GM18870 (cell line): ENCODE results near the gene C10orf71.

ENCODE experiments used
- ATAC-seq: cut with Tn5 transposase; IDR thresholded peaks from one replicate; pipeline ENCODE4 v1.9.1; 2021; ENCODE audit warnings: moderate library complexity; ENCODE audit not compliant: unreplicated experiment

The C10orf71 gene

GRCh38 chr10:49311555-49312236 lies 12.7 kb downstream of the C10orf71 start:
- ATAC-seq, result no peak

- ATAC-seq, result no peak
Observed at GRCh38 chr10:49312246-49312869, 13.4 kb downstream of the C10orf71 start.

- no peak for ATAC-seq
Observed at GRCh38 chr10:49313501-49314070, 14.6 kb downstream of the C10orf71 start.

GRCh38 chr10:49314806-49315205 lies 15.8 kb downstream of the C10orf71 start:
- ATAC-seq, result no peak

- ATAC-seq, result no peak
Observed at GRCh38 chr10:49318028-49318427, 19.1 kb downstream of the C10orf71 start.

- ATAC-seq, result no peak
Observed at GRCh38 chr10:49318755-49319154, 19.8 kb downstream of the C10orf71 start.

GRCh38 chr10:49319206-49319605 lies 20.2 kb downstream of the C10orf71 start:
- no peak for ATAC-seq

- ATAC-seq, result no peak
Observed at GRCh38 chr10:49320191-49320590, 21.2 kb downstream of the C10orf71 start.

- ATAC-seq, result no peak
Observed at GRCh38 chr10:49321021-49321420, 22.1 kb downstream of the C10orf71 start.

GRCh38 chr10:49322371-49323170 lies 23.6 kb downstream of the C10orf71 start:
- ATAC-seq, result no peak

- ATAC-seq, result no peak
Observed at GRCh38 chr10:49323171-49323895, 24.4 kb downstream of the C10orf71 start.

- ATAC-seq, result no peak
Observed at GRCh38 chr10:49323896-49324270, 24.9 kb downstream of the C10orf71 start.

- ATAC-seq, result no peak
Observed at GRCh38 chr10:49324711-49325110, 25.7 kb downstream of the C10orf71 start.

- ATAC-seq, result no peak
Observed at GRCh38 chr10:49325131-49325915, 26.4 kb downstream of the C10orf71 start.

- no peak for ATAC-seq
Observed at GRCh38 chr10:49325916-49326783, 27.2 kb downstream of the C10orf71 start.

GRCh38 chr10:49327036-49327813 lies 28.3 kb downstream of the C10orf71 start:
- ATAC-seq, result no peak

GRCh38 chr10:49328401-49329145 lies 29.6 kb downstream of the C10orf71 start:
- no peak for ATAC-seq

GRCh38 chr10:49329146-49329505 lies 30.2 kb downstream of the C10orf71 start:
- ATAC-seq, result no peak
